Kidney capillary endothelial cell (primary cell): ENCODE results near the gene INTS6.
"Not testable (repeated sequence)": the region's sequence is repeated elsewhere in the genome, so short reads cannot be mapped to it uniquely, and the experiment has no call there.

Experiments used
- DNase-seq: peaks from one replicate; pipeline ENCODE4 v3.0.0-alpha.2; 2018; ENCODE audit warnings: low spot score

Gene INTS6

DNA sequence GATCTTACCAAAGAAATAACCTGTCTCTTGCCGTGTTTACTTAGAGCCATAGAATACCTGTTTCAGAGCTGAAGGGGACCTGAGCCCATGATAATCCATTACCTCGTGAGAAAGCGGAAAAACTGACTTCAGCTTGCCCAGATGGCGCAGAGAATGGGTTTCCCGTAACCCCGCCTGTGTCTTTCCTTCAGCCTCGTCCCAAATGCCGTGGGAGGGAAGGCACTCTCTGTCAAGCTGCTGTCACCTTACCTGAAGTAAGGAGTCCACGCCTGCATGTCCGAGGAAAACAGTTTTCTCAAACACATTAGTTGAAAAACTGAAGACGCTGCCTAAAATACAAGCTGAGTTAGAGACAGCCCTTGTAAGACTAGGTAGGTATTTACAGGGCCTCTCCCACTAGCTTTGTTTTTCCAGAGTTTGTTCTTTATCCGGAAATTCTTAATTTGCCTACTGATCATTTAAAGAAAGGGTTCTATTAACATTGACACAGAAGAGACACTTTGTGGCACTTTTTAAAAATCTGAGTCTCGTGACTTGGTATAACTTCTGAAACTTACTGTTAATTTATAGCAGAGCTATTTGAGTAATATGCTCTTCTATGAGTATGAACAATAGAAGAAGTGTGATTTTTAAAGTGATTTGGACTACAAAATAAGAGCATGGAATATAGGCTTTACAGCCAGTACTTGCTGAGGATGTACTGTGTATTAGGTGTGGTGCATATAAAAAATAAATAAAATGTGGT lies 1.3 kb upstream of the INTS6 start:
- no peak for DNase-seq

DNA sequence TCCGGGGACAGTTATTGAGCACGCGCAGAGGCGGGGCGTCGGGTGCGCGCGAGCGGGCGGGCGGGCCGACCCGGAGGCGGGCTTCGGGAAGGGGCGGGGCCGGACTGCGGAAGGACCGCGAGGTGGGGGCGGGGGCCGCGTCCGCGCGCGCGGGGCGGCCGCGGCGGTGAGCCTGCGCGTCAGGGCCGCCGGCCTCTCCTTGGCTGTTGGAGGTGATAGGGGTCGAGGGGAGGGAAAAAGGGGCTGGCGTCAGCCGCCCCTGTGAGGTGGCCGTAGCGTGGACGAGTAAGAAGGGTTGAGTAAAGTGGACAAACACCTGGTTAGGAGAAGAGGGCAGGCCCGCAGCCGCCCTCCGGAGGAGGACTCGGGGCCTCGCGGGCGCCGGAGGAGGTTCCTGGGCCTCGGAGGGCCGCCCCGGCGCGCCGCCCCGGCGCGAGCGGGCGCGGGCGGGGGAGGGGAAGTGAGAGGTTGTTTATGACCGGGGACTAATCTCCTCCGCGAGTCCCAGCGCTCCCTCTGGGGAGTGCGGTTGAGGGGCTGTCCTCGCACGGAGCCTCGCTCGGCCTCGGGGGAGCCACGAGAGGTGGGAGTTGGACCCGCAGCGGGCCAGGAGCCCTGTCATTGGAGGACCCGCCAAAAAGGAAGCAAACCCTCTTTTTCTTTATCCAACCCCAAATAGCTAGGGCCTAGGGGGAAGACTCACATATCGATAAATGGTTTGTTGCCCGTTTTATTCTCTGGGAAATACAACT lies 547 bp upstream of the INTS6 start:
- peak; percentile 55 for DNase-seq

DNA sequence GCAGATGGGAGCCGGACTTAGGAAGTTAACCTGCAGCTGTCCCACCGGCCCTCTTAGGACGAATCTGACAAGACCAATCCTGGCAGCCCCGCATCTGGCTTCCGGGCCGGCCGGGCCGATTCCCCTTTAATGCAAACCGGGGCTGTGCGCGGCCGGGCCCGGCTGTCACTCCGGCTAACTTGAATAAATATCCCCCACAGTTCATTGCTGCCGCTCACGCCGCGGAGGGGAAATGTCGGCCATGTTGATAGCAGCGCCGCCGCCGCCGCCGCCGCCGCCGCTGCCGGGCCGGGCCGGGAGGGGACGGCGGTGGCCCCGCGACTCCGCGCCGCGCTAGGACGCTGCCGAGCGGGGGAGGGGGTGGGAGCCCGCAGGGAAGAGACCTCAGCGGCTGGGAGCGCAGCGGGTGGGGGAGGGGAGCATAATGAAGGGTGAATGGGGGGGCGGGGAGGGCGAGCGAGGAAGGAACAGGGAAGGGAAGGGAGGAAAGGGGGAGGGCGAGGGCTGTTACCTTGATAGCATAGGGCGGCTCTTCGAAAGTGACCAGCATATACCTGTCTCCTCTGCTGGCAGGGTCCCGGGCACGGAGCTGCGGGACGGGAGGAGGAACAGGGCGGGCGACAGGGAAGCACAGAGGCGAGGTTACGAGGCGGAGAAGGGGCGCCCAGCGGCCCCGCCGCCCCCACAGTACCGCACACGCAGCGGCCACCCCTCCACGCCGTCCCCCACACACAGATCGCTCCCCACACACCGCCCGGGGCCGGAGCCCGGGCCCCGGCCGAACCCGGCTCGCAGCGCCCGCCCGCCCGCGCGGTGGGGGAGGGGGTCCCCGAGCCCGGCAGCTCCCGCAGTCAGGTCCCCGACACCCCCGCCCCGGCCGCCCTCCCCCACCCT lies 1.1 kb downstream of the INTS6 start:
- DNase-seq, result peak; percentile 65

DNA sequence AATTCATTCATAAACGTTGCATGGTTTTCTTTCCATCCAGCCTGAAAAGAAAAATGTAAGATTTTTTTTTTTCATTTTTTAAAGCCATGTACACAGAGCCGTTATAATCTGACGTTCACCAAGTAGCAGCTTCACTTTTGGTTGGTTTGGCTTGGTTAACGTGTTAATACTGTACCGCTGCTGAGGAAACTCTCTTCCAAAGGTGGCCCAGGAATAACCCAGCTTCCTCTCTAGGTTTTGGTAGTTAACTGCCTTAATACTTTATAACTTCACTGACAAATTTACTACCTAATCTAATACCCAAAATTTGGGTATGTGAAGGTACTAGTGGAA lies 1.7 kb downstream of the INTS6 start:
- DNase-seq, result no peak

DNA sequence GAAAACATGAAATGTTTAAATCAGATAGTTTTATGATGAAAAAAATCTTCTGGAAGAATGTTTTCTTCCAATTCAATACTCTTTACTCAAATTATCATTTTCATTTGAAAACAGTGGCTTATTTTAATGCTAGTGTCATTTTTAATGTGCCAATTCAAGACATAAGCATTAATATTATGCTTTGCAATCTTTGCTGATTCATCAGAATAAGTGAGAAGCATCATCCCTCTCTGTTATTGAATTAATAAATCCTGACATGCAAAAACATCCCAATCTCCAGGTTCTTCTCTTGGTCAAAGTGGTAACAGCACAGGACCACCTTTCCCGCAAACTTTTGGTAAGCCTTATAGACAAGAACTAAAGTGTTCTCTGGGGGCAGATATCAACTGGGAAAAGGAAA lies 3.8 kb downstream of the INTS6 start:
- DNase-seq, result no peak

DNA sequence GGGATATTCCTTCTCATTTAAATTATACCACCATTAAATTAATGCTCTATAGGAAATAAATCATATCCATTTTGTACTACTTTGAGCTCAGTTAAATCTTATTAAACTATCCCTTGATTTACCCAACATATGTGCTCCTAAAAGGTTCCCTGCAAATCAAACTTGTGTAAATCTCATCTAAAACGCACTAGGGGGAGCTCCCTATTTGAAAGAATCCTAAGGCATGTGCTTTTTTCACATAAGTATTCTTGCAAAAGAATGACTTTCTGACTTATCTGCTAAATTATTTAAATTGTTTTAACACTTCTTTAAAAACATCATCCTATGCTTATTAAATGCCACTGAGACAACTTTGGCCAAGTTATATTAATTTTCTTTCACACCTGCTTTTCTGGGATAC lies 7.9 kb downstream of the INTS6 start:
- DNase-seq, result no peak

DNA sequence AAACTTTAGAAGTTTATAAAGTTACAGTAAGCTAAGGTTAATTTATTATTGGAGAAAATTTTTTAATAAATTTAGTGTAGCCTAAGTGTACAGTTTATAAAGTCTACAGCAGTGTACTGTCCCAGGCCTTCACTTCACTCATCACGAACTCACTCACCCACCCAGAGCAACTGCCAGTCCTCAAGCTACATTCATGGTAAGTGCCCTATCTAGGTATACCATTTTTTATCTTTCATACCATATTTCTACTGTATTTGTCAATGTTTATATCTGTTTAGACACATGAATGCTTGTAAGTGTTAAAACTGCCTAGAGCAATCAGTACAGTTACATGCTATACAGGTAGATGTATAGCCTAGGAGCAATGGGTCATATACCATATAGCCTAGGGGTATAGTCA lies 12.5 kb downstream of the INTS6 start:
- no peak for DNase-seq

DNA sequence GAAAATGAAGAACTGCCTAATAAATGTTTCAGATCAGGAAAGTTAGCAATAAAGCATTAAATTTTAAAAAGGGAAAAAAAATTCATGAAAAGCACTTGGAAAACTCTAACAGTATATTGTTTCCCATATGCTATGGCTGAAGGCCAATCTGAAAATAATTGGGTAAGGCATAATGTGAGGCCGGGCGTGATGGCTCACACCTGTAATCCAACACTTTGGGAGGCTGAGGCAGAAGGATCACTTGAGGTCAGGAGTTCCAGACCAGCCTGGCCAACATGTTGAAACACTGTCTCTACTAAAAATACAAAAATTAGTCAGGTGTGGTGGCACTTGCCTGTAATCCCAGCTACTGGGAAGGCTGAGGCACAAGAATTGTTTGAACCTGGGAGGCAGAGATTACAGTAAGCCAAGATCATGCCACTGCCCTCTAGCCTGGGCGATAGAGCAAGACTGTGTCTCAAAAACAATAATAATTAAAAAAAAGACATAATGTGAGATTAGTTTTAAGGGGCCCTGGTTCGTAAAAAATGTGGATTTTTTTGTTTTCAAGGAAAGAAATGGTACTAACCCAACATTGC lies 15.2 kb downstream of the INTS6 start:
- DNase-seq, result no peak

DNA sequence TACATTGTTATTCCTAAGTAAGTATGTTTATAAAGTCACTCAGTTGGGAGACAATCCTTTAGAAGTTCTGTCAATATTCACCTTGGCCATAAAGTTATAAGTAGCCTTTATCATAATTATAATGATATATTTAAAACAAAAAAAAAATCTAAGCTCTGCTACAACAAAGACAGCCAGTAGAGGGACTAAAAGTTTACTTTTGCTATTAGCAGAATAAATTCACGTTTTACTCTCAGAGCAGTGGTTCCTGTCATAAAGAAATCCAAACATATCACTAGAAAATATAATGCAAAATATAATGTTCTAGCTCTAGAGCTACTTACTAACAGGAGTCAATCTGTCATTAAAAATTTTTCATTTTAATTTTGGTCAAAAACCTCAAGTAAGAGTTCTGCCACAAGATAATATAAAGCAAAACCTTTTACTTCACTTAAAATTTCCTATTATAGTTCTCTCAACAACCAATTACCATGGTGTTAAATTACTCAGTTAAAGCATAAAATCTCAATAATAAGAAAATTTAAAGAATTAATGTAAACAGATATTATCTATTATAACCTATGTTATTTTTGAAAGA lies 17.7 kb downstream of the INTS6 start:
- DNase-seq, result peak; percentile 49

DNA sequence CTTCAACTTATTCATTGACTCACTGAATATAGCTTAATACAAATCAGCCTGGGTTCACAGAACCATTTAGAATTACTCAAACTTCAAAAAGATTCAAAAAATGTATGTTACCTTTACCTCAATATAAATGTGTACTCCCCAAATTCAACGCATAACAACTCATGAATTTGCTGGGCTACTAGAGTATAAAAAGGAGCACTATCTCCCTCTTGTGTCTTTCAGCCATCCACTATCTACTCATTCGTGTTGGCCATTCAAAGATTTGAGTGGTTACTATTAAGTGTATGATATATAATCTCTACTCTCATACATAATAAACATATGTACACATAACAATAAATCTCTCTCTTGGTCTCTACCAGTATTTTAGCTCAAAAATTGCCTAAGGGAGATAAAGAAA lies 20.3 kb downstream of the INTS6 start:
- no peak for DNase-seq

DNA sequence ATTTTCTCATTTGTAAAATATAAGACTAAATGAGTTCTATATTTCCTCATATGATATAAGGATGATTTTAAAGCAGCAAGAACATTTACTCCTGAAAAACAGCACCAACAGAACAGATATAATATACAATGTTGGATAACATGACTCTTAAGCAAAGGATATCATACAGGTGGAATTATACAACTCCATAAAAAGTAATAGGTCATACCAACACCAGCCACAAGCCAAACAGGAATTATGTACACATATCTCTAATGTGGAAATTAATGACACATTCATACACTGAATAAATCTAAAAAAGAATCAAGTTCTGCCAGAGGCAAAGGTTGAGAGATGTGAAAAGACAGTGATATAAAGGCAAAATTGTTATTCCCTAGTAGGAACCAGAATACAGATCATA lies 25.9 kb downstream of the INTS6 start:
- DNase-seq, result no peak

DNA sequence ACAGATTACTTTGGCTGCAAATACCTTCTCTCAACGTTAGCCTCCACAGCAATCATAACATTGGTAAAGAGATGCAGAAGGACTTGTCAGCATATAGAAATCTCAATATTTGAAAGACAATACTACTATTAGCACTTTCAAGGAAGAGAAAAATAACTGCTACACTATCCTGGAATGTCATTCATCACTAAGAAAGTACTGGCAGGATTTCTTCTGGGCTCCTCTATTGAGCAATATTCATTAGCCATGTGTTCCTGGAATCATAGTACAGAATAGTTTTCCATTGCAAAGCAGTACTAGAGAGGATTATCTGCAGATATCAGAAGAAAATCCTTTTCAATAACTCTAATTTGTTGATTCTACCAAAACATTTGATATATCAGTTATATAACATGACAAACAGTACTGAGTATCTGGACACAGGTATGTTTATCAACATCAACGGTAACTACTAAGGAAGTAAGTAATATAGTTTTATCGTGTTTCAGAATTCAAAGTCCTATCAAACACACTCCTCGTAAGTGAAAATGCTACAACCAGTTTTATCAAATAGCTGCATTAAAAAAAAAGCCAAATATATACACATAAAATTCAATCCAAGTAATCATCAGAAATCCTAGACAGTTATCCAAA lies 27.3 kb downstream of the INTS6 start:
- no peak for DNase-seq

DNA sequence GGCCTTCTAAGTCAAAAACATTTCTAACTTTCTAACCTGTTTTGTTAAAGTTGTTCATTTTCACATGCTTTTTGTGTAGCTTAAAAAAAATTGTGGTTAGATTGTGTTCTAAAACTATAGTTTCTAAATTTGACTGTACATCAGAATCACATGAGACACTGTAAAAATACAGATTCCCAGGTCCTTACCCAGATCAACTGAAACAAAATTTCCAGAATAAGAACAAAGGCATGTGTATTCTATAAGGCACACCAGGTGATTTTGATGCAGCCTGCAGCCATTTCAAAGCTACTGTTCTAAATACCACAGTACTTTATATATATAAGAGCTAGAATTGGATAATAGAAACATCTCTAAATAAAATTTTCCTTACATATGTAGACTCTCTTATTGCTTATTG lies 29.1 kb downstream of the INTS6 start:
- DNase-seq, result no peak

DNA sequence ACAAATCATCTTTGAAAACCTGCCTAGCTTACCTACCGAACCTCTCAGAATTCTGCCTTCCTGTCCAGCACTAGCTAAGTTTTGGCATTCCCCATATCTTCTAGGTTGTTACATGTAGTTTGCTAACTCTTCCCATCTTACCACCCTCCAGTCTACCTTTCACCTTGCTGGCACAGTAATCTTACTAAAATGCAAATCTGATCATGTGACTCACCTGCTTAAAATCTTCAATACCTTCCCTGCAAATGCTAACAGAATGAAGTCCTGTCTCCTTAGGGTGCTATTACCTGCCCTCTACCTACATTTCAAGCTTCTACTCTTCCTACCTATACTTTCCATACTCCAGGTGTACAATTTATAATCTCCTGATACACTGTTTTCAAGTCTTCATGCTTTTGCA lies 30.4 kb downstream of the INTS6 start:
- no peak for DNase-seq

DNA sequence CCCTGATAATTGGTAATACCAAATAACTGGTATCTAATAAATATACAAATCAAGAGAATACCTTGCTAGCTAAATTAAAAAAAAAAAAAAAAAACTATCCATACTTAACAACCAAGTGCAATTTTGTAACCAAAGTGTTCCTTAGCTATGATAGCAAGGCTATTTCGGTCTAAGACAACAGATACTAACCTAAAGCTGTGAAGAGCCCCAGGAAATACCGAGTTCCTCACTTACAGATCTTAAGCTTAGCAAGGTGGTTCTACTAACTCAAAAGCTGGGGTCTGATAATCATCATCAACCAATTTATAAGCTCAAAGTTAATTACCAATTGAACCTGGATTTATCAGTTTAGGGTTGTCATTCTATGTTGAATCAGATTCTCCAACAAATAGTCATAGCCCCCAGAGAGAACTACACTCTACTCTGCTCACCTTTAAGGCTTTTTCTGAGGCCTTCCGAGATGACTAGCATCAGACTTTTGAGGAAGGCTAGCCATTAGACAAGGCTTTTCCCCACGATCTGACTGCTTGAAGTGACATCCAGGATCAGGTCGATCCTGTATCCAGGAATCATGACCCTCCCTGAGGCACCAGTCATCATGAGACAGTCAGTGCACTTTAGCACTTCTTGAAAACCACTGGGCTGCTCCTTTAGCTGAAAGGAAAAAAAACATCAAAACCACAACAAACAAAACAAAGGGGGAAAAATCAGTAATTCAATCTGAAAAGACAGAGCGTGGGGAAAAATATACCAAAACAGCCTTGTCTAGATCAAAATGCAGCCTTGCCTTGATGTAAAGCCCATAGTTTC lies 31.9 kb downstream of the INTS6 start:
- DNase-seq, result no peak

DNA sequence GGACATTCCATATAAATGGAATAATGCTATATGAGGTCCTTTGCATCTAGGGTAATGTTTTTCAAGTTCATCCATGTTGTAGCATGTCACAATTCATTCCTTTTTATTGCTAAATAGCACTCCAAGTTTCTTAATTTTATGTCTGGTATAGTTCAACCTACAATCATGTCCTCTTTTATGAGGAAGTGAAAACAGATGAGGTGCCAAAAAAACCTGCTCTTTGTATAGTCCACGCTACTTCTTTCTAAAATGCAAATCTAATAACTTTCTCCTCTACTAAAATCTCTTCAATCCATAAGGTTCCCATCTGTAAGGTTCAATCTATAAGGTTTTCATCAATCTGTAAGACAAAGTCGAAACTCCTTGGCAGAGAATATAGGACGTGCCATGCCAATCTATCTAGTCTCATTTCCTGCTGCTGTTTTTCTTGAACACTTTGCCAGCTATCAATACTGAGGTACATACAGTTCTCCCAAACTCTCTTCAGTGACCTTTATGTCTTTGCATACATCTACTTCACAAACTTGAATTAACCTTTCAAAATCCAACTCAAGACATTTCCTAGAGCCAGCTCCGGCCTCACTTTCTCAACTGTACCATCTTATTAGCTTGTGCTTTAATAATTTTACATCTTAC lies 33.7 kb downstream of the INTS6 start:
- DNase-seq, result no peak

DNA sequence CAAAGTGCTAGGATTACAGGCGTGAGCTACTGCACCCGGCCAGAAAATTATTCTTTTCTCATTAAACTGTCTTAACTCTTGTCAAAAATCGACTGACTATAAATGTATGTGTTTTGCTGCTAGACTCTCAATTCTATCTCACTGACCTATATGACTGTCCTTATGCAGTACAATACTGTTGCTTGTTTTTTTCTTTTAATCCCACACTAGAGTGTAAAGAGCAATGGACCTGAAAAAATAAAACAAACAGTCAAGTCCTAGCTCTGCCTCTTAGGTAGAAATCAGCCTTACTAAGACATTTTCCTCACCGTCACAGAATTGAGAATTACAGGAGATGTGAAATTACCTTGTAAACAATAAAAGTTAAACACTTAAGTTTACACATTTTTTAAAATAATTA lies 35.1 kb downstream of the INTS6 start:
- DNase-seq, result no peak

DNA sequence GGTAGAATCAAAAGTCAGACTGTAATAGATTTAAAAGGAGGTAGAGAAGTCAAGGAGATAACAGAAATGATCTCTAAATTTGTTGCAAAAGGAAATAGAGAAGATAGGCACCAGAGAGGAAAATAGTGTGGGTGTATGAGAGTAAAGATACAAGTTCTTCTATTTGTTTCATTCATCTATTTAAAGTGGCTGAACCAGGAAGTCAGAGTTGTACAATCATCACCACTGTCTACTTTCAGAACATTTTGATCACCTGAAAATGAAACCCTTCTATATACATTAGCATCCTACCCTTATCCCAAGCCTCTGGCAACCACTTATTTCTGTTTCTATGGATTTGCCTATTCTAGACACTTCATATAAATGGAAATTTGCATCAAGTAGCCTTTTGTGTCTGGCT lies 36.7 kb downstream of the INTS6 start:
- DNase-seq, result no peak

DNA sequence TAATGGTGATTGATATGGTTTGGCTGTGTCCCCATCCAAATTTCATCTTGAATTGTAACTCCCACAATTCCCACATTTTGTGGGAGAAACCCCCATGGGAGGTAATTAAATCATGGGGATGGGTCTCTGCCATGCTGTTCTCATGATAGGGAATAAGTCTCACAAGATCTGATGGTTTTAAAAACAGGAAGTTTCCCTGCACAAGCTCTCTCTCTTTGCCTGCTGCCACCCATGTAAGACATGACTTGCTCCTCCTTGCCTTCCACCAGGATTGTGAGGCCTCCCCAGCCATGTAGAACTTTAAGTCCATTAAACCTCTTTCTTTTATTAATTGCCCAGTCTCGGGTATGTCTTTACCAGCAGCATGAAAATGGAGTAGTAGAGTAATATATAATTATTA lies 37.5 kb downstream of the INTS6 start:
- DNase-seq, result not testable (repeated sequence)

DNA sequence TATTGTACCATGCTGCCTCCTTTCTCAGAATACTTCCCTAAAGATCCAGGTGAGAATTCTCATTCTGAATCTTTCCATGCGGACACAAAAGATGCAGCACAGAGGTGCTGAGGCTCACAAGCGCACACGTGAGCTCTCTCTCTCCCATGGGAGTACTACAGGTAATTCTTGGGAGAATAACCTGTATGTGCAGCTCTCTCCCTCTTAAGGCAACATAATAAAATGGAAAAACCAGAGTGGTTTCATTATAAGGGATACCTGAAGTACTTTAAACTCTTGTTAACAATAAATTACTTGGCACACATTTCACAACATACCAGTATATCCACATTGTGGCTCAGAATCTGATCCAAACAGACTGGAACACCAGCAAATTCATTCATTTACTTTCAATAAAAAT lies 40.4 kb downstream of the INTS6 start:
- no peak for DNase-seq
